Measurements from ENCODE around the gene MGRN1.

Gene MGRN1

DNA sequence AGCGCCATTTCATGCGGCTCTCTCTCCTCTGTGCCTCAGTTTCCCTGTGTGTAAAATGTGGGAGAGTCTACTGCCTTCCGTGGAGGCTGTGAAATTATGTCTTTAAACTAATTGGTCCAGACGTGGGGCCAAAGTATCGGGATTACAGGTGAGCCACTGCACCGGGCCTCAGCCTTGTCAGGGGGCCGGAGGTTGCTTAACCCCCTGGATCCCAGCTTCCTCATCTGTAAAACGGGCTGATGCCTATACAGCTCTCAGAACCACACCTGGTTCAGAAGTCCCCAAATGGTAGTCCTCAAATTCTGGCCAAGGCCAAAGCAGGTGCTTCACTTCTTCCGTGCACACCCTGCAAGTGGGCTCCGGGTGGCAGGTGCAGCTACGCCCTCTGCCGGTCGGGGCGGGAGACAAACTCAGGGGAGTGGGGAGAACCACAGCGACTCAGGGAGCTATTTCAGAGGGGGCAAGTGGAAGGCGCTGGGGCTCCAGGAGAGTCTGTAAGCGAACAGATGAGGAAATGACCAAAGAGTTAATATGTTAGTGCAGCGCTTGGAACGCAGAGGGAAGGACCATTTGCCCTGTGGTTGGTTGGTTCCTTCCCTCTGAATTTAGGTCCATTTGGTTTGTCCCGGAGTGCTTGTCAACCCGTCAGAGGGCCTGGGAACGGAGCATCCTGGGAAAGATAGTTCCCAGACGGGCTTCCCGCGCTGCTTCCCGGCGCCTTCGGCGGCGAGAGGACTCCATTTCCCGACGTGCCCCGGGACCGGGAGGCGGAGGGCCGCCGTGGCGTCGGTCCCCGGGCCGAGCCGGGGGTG is at the start of gene MGRN1:
Gene MGRN1 (plus strand): TSS at position 812 of the 812 bp plus-strand sequence. CDS start 135 bp downstream, outside the sequence.
- DNase-seq = peak; percentile 82

DNA sequence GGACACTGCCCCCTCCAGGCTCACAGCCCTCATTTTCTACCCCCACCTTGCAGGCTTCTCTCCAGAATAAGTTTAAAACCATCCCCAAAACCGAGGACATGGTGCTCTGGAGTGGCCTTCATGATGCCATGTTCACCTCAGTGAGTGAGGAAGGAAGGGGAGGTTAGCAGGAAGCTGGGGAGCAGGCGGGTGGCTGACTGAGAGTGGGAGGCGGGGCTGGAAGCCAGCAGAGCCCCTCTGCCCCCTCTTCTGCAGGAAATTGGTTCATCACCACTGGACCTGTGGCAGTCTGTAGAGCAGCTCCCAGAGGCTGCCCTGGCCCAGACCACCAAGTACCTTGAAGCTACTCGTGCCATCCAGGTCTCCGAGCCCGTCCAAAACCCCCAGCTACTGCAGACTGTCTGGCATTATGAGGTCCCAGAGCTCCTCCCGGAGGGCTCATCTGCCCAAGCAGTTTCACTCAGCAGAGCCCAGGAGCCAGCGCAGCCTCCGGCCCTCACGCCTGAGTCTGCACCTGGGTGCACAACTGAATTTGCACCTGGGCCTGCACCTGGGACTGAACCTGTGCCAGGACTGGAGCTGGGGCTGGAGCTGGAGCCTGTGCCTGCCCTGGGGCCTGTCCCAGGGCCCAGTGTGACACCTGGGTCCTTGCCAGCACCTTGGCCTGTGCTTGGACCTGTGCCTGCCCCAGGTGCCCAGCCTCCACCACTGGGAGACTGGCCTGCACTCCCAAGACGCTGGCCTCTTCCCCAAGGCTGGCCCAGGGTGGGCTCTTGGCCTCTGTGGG is 49.5 kb upstream of the MGRN1 start:
- DNase-seq = no peak

DNA sequence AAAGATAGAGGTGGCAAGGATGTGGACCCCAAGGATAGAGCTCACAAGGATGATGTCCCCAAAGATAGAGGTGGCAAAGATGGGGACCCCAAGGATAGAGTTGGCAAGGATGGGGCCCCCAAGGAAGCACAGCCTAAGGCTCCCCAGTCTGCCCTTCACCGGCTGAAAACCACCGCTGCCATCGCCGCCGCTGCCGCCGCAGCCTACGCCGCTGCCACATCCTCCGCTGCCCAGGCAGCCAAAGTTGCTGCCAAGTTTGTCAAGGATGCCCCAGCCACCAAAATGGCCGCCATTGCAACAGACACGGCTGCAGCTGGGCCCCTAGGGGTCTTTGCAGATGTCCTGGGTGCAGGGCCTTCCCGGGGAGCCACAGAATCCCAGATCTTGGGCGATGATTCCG is 48.6 kb upstream of the MGRN1 start:
- DNase-seq = no peak

DNA sequence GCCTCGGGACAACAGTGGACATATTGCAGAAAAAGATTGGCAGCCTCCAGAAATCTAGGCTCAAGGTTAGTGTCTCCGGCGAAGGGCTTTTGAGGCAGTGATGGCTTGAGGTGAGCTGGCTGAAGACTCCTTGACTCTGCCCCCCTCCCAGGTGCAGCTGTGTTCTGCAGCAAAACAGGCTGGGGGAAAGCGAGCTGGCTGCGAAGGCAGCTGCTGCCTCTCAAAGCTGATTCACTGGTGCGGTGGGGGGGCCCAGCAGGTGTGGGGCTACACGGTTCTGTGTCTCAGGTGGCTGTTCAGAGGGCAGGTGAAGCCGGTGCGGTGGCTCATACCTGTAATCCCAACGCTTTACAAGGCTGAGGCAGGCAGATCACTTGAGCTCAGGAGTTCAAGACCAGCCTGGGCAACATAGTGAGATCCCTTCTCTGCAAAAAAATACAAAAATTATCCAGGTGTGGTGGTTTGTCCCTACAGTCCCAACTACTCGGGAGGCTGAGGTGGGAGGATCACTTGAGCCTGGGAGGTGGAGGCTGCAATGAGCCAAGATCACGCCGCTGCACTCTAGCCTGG is 45.6 kb upstream of the MGRN1 start:
- DNase-seq = no peak

DNA sequence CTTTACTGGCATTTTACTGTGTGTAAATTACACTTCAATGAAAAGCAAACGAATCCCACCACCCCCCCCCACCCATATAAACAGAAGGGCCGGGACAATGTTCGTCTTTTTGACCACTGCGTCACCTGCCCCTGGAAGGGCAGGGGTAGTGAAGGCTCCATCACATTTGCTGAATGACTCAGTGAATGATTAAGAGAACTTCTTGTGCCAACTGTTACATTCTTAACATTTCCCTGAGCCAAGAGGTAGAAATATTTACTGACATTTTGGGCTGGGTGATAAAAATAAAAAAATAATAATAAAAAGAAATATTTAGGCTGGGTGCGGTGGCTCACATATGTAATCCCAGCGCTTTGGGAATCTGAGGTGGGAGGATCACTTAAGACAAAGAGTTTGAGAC is 44.4 kb upstream of the MGRN1 start:
- no peak for DNase-seq

DNA sequence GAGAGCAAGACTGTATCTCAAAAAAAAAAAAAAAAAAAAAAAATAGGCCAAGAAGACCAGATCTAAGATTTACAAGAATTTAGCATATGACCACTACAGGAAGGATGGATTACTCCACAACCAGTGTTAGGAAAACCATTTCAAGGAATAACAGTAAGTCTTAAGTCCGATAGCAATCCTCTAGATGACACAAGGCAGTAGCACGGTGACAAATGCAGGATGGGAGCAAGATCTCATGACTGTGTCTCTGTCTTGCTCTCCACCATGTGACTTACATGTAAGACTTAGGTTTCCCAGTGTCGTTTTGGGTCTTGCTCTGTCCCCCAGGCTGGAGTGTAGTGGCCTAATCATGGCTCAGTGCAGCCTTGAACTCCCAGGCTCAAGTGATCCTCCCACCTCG is 40.7 kb upstream of the MGRN1 start:
- DNase-seq = no peak

DNA sequence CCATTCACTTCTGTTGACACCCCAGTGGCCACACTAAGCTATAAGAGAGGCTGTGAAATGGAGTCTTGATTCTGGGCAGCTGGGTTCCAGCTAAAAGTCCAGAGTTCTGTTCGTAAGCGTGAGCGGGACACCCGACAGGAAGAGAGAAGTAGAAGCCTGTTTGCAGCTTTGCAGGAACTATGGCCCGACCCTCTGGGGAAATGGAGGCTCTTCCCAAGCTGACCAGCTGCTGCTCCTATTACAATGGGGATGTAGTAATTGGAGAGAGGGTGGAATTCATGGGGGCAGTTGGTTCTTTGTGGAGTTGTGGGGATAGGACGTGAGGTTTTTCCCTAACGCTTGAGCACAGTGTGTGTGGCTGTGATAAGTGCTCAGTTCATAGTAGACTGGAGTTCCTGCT is 38.3 kb upstream of the MGRN1 start:
- DNase-seq = no peak

DNA sequence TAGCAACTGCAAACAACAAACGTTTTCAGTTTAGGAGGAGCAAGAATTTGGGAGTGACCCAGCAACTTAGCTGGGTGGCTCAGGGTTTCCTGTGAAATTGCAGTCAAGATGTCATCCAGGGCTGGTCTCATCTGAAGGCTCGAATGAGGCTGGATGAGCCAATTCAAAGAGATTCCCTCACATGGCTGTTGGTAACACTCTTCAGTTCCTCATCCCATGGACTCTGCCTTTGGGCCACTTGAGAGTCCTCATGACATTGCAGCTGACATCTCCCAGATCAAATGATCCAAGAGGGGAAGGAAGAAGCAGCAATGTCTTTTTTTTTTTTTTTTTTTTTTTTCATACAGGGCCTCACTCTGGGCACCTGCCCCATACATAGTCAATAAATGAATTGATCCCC is 36.2 kb upstream of the MGRN1 start:
- no peak for DNase-seq

DNA sequence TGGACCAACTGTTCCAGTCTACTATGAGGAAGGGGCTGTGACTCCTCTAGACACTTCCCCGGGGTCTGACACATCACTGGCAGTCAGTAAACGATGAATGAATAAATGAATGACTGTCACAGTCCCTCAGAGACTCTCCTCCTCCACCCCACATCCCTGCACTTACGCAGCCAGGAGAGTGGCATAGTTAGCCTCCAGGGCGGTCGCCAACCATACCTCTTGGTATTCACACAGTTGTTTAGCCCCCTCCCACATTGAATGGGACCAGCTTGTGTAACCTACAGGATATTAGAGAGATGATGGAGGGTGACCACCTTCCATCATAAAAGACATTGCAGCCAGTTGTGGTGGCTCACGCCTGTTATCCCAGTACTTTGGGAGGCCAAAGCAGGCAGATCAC is 35.7 kb upstream of the MGRN1 start:
- DNase-seq = no peak

DNA sequence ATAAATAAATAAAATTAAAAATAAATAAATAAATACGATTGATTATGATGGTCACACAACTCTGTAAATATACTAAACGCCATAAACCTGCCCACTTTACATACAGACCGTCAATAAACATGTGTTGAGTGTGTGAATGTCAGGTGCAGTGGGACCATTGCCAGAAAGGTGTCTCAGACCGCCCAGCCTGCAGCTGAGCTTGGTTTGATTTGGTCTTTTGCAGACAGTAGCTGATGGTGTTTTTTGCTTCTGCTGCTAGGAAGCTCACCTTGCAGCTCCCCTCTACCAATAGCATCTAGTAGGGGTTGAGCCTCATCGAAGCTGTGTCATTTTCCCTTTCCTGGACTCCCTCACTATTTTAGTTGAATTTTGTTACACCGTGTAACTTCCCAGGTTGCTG is 33.4 kb upstream of the MGRN1 start:
- DNase-seq = no peak

DNA sequence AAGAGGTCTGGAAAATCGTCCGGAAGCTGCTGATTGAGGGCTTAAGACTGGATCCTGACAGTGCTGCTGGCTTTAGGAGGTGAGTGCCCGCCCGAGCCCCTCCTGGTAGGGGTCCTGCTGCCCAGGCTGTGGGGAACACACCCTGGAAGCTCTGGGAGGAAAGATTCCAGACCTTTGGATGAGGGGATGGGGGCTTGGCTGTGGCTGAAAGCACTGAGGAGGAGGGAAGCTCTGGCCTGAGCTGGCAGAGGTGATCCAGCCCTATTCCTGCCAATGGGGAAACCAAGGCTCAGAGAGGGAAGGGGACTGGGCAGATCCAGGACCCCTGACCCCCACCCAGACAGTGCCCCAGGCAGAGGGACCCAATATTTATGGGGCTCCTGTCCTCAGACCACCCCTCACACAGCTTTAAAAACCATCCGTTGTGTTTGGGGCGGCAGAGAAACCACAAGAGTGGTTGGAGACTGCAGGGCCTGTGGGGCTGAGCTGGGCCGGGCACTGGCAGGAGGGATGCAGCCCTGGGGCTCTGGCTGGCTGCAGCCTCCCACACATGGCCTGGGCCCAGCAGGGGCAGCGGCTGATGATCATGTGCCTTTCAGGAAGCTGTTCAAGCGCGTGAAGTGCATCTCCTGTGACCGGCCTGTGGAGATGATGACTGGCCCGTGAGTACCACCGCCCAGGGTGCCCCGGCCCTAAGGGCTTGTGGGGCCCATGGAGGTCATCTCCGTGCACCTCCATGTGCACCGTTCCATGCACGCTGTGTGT is 32.7 kb upstream of the MGRN1 start:
- no peak for DNase-seq

DNA sequence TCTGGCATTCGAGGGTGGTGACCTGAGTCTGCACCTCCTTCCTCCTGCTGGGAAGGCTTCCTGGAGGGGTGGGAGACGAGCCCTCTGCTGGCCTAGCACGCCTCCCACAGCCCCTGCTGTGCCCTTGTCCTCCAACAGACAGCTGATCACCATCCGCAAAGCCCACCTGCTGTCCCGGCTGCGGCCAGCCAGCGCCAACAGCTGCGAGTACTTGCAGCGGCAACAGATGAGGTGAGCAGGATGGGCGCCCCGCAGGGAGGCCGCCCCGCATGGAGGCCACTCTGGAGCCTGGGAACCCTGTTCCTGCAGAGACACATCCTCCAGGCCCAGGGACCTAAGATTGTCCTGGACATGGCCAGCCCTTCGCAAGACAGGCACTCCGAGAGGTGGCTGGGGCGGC is 31.5 kb upstream of the MGRN1 start:
- no peak for DNase-seq

DNA sequence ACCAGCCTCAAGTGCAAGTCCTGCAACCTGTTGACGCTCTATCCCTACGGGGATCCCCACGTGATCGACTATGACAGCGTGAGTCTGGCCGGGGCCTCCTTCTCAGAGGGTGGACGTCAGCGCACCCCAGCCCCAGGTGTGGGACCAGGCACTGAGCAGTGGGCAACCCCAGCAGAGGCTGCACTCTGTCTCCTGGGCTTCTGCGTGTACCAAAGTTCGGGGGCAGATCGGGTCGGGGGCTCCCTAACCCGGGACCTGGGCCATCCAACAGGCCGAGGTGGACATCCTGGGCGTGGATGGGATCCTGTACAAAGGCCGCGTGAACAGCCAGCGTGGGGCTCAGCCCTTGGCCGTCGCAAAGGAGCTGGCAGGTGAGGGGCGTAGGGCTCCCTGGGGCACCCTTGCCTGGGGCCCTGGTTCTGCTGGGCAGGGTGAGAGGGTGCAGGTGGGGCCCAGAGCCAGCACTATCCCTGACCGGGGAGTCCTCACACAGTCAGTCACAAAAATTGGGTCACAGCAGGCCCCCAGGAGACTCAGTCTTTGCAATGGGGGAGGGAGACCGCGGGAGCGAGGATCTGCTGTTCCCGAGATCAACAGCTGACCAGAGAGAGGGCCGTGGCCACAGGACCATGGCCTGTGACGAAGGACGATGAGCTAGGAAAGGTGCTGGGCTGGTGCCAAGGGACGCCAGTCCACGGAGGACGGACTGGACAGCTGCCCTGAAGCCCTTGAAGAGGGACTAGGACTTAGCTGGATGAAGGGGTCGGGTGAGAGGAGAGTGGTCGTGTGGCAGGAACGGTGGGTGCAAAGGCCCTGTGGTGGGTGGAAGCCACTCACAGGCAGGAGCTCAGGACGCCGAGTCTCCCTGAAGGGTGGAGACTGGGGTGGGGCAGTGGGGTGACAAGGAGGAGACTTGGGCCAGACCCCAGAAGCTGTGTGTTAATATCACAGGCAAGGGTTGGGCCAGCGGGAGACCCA is 29.9 kb upstream of the MGRN1 start:
- no peak for DNase-seq

DNA sequence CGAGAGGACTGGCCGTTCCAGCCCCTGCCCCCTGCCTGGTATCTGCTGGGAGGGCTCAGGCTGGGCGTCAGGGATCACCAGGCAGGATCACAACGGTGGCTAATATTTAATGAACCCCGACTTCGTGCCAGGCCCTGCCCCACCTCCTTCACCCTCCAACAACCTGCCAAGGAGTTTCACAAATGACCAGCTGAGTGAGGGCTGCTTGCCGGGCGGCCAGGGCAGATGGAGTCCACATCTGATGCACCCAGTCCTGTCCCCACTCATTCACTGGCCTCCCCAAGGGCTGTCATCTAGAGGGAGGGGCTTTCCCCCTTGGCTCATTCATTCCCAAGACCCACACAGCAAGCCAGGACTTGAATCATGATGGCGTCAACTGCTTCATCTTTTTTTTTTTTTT is 27.5 kb upstream of the MGRN1 start:
- no peak for DNase-seq

DNA sequence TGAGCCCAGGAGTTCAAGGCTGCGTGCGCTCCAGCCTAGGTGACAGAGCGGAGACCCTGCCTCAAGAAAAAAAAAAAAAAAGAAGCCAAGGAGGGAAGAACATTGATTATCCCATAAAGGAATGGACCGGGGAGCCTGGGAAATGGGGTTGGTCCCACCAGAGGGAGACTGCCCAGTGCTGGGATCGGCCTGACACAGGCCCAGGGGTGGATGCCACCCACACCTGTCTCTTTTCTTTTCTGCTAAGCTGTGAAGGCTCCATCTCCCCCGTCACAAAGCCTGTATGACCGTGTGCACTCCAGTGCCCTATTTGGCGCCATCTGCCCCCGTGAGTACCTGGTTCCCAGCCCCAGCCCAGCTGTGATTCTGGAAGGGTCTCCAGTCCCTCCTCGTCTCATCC is 25.6 kb upstream of the MGRN1 start:
- DNase-seq = no peak

DNA sequence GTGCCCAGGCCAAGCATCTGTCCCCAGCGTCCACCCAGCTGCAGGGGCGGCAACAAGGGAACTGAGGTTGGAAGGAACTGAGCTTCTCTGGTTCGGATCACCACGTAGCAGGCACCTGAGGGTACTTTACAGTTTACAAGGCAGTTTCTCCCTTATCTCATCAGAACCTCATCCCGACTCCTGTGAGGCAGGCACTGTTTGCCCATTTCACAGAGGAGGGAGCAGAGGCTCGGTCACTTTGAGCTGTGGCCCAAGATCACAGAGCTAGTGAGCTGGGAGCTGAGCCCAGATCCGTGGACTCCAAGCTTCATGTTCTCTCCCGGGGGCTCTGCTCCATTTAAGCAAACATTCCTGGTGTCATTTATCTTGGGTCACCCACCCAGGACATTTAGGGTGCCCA is 25.1 kb upstream of the MGRN1 start:
- no peak for DNase-seq

DNA sequence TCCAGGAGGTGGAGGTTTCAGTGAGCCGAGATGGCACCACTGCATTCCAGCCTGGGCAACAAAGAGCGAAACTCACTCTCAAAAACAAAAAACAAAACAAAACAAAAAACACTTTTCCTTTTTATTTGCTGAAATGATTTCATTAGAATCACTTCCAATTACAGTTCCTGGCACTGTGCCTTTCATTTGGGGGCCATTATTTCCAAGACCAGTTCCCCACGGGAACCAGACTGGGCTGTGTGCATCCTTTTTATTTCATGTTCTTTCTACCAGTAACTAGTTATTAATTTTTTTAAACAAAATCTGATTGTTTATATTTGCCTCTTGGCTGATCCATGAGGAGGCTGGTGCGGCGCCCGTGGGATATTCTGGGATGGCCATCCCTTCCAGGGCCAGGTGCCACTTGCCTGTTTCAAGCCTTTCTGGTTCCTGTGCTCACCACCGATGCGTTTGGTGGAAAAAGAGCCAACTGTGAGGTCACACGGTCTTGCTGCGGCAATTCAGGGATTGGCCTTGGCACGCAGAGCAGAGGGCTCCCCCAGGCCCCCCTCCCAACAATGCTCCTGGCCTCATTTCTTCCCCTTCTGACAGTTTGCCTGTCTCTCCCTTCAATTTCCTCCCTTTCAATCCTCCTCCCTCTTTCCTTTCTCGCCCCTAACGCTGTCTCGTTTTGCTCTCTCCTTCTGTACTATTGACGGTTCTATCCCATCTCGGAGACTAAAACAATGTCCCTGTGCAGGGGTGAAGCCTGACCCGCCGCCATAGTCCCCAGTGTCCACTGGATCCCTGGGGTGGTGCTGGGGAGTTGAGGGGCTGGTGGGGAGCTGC is 23.4 kb upstream of the MGRN1 start:
- DNase-seq = no peak

DNA sequence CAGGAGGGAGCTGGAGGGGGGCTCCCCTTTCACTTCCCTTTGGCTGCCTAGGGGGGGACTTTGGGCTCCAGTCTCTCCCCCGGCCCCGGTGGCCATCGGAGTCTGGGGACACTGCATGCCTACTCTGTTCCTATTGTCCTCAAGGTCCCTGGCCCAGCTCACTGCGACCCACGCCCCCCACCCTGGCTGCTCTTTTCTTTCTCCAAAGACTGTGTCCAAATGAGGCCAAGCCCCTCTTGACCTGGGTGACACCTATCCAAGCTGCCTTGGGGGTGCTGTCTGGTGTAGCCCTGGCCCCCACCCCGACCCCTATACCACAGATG is 22.8 kb upstream of the MGRN1 start:
- no peak for DNase-seq

DNA sequence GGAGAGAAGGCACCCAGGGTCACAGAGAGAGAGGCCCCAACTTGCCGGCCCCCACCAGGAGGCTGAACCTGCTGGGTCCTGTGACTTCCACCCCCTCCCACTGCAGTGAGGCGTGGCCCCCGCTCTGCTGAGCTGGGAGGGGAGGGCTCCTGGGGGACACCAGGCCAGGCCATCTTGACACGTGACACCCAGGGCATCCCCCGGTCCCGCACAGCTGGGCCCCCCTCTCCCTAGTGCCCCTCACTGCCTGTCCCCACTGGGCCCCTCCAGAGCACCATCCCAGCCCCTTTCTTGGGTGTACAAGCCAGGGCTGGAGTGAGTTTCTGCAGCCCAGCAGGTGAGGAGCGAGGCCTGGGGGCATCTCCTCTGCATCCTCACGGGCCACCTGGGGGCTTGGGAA is 22.3 kb upstream of the MGRN1 start:
- no peak for DNase-seq

DNA sequence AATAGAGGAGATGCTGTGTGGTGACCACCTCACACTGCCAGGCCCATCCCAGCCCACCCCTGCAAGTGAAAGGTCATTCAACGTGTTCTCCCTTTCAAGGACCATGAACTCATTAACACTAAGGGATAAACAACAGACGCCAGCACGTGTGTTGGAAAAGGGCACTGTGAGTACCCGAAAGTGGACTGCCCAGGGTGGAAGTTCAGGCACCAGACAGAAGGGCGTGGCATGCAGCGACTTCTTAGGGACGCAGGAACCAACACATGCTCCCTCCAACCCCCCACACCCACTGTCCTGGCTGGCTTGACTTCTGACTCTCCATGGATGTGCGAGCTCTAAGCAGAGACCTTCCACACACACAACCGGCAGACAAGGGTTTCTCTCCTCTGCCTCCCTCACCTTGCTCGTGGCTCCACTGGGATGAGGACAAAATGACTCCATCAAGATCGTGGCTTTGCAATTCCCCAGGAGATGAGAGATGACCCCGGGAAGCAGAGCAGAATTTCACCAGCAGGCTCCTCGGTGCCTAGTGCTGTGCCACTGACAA is 20.9 kb upstream of the MGRN1 start:
- no peak for DNase-seq

DNA sequence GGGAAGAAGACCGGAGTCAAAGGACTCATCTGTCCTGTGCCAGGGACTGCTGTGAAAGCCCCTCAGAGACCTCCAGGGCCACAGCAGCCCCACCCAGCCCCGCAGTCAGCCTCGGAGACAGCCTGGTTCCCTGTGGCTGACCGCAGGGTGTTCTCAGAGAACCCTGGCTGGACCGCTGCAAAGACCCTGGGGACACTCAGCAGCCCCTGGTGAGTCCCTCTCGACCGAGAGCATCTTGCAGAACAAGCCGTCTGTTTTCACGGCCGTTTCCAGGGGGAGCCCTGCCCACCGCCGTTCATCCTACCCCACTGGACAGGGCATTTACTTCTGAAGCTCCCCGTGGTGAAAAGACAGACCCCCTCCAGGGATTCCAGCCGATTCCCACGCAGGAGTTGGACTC is 20.2 kb upstream of the MGRN1 start:
- DNase-seq = no peak
